ENCODE data around the gene SAC3D1. TPM values are rescaled to one million over a fixed set of nuclear protein-coding genes. Genes with fewer than 3 reads are reported as not detected.

The SAC3D1 gene
- total and polyA plus RNA-seq, 8 donors: 8.9 to 15.4 (median 12.5) TPM

- no peak for DNase-seq
- no peak overlapping the region for H3K27ac ChIP-seq
- no peak for TF ChIP-seq CTCF (IDR thresholded peaks at IDR 0.05)
- H3K36me3 ChIP-seq: no peaks in the 10 kb centered on the region
- ATAC-seq: no peak
- peaks cover 0 to 18% of the 10 kb centered on the region in 2 donors for H3K4me1 ChIP-seq
- intact Hi-C loops (cut with DNase I): no loop called here
- no peaks in the 10 kb centered on the region for H3K27me3 ChIP-seq
- no peak overlapping the region for H3K4me3 ChIP-seq
- no peaks in the 10 kb centered on the region for H3K9me3 ChIP-seq
These were observed 10.4 kb downstream of the SAC3D1 start for GRCh38 chr11:65051398-65051858.

- H3K9me3 ChIP-seq: no peaks in the 10 kb centered on the region
- DNase-seq (no peak), ATAC-seq (no peak)
- H3K4me3 ChIP-seq: no peak overlapping the region
- no peak for TF ChIP-seq CTCF (IDR thresholded peaks at IDR 0.05)
- no peaks in the 10 kb centered on the region for H3K27me3 ChIP-seq
- no peaks in the 10 kb centered on the region for H3K4me1 ChIP-seq
- no peaks in the 10 kb centered on the region for H3K36me3 ChIP-seq
- intact Hi-C loops (cut with DNase I): no loop called here
- no peak overlapping the region for H3K27ac ChIP-seq
These were observed 13.0 kb downstream of the SAC3D1 start for GRCh38 chr11:65053827-65054508.

GRCh38 chr11:65055538-65055937 lies 14.5 kb downstream of the SAC3D1 start:
- no peak for ATAC-seq
- Histone ChIP-seq H3K9me3 (no peaks in the 10 kb centered on the region), H3K27ac (no peak overlapping the region), H3K4me3 (no peak overlapping the region), H3K4me1 (no peaks in the 10 kb centered on the region), H3K36me3 (no peaks in the 10 kb centered on the region), H3K27me3 (no peaks in the 10 kb centered on the region)
- no peak for TF ChIP-seq CTCF (IDR thresholded peaks at IDR 0.05)
- intact Hi-C loops (cut with DNase I): no loop called here
- DNase-seq: no peak

GRCh38 chr11:65056999-65057398 lies 16.0 kb downstream of the SAC3D1 start:
- intact Hi-C loops (cut with DNase I): no loop called here
- no peak for DNase-seq
- H3K27me3 ChIP-seq: no peaks in the 10 kb centered on the region
- H3K36me3 ChIP-seq: no peaks in the 10 kb centered on the region
- no peak for TF ChIP-seq CTCF (IDR thresholded peaks at IDR 0.05)
- H3K9me3 ChIP-seq: no peaks in the 10 kb centered on the region
- ATAC-seq: no peak
- no peaks in the 10 kb centered on the region for H3K4me1 ChIP-seq
- H3K4me3 ChIP-seq: no peak overlapping the region
- H3K27ac ChIP-seq: no peak overlapping the region

- no peaks in the 10 kb centered on the region for H3K27me3 ChIP-seq
- no peaks in the 10 kb centered on the region for H3K36me3 ChIP-seq
- ATAC-seq (no peak), DNase-seq (no peak)
- H3K27ac ChIP-seq: no peak overlapping the region
- no peaks in the 10 kb centered on the region for H3K4me1 ChIP-seq
- H3K9me3 ChIP-seq: no peaks in the 10 kb centered on the region
- no peak for TF ChIP-seq CTCF (IDR thresholded peaks at IDR 0.05)
- no peak overlapping the region for H3K4me3 ChIP-seq
- intact Hi-C loops (cut with DNase I): no loop called here
These were observed 16.5 kb downstream of the SAC3D1 start for GRCh38 chr11:65057526-65057925.

Measured in left lung (tissue), 10 donors.